Fibroblast of pulmonary artery (primary cell): ENCODE data around the gene EPYC.

Experiments used
- DNase-seq: peaks from one replicate; pipeline ENCODE4 v3.0.0-alpha.2; 2010; ENCODE audit warnings: low read depth
- H3K4me3 ChIP-seq: replicated peaks from 2 replicates; pipeline ENCODE4 v1.5.1; 2011; ENCODE audit warnings: low read depth, mild to moderate bottlenecking, control low read depth, low read length, moderate library complexity
- TF ChIP-seq, protein P1 (sequence below): IDR thresholded peaks from 2 replicates; pipeline ENCODE4 v1.5.1; 2011; ENCODE audit warnings: mild to moderate bottlenecking, control low read depth, low read length, inconsistent platforms; ENCODE audit errors: missing control alignments

Gene EPYC

DNA sequence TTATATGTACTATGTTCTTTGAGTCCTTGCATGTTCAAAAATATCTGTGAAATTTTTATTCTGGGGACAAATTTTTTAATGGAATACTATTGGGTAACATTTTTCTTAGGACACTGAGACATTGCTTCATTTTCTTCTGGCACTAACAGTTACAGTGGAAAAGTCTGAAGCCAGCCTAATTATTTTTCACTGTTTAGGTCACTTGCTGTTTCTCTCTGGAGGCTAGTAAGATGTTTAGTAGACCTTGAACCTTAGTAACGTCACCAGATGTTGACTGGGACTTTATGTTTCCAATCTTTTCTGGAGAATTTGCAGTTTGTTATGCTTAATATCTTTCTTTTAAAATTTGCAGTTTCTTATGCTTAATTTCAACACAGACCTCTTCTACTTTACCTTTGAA lies 12.3 kb upstream of the EPYC start:
- no peak for DNase-seq
- TF ChIP-seq, protein P1, sequence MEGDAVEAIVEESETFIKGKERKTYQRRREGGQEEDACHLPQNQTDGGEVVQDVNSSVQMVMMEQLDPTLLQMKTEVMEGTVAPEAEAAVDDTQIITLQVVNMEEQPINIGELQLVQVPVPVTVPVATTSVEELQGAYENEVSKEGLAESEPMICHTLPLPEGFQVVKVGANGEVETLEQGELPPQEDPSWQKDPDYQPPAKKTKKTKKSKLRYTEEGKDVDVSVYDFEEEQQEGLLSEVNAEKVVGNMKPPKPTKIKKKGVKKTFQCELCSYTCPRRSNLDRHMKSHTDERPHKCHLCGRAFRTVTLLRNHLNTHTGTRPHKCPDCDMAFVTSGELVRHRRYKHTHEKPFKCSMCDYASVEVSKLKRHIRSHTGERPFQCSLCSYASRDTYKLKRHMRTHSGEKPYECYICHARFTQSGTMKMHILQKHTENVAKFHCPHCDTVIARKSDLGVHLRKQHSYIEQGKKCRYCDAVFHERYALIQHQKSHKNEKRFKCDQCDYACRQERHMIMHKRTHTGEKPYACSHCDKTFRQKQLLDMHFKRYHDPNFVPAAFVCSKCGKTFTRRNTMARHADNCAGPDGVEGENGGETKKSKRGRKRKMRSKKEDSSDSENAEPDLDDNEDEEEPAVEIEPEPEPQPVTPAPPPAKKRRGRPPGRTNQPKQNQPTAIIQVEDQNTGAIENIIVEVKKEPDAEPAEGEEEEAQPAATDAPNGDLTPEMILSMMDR = no peak
- no peak overlapping the region for H3K4me3 ChIP-seq

- peak; percentile 7 for DNase-seq
- TF ChIP-seq, protein P1 = no peak
- no peak overlapping the region for H3K4me3 ChIP-seq
Measured at GRCh38 chr12:91009319-91009950, 4.7 kb upstream of the EPYC start.

DNA sequence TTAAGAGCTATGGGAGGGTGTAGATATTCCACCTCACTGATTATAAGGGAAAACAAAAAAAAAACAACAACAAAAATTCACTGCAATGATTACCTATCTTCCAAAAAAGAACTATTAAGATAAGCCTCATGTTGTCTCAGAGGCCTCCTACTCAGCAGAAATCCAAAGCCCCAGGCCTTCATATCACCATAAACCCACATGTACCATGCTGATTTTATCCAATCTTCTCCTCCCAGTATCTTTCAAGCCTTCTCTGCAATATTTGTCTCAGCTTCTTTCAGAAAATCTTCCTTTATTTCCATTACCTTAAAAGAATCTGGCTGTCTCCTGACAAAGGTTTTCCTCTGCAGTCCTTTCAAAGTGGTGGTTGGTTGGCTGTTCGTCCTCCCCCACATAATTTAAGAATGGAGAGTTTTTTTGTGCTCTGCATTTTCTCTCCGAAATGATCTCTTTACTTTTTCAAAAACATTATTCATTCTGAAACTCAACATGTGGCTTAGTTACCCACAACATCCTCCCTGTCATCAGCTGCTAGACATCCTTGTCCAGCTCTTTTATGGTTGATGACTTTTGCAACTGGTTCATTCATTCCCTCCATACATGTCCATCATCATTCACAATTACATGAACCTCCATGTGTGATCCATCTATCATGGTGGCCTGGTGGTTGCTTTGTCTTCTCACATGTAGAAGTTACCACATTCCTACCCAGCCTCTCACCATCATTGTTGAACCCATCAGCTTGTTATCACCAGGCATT lies 2.9 kb upstream of the EPYC start:
- H3K4me3 ChIP-seq = no peak overlapping the region
- TF ChIP-seq, protein P1 = no peak
- DNase-seq = no peak

GRCh38 chr12:91003737-91004136 lies 1.0 kb downstream of the EPYC start:
- no peak overlapping the region for H3K4me3 ChIP-seq
- TF ChIP-seq, protein P1 = no peak
- DNase-seq = no peak

DNA sequence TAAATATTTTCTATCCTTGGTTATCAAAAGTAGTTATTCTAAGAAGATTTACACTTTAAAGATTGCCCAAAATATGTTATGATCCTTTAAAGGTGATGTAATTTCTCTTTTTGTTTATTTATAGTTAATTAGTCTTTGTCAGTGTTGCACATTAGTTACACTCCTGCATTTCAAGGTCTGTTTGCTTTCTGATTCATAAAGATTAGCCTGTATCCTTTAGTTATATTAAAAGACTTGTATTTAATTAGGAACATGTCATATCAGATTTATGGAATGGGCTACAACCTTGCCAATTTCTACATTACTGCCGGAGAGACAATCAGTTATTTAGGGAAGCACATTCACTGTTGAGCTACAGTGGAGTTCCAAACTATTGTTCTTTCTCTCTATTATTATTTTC lies 3.5 kb downstream of the EPYC start:
- TF ChIP-seq, protein P1 = no peak

DNA sequence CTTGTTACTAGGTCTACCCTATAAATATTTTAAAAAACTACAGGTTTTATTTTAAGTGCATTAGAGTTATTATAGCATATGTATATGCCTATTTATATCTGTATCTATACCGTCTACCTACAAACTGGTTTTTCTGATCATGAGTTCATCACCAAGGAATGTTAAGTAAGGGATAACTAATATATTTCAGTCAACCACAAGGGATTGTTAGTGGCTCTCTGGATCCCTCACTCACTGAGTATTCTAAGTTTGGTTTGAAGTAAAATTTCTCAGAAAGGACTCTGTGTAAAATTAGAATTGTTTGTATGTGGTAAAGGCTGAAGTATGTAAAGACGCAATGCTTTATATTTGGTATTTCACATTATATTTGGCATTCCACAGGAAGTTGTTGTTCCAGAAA lies 4.8 kb downstream of the EPYC start:
- DNase-seq = peak; percentile 25

More for the DNA sequence above, 3.5 kb downstream of the EPYC start:
- no peak overlapping the region for H3K4me3 ChIP-seq
- DNase-seq = no peak

More for the DNA sequence above, 4.8 kb downstream of the EPYC start:
- TF ChIP-seq, protein P1 = no peak
- no peak overlapping the region for H3K4me3 ChIP-seq
